Parathyroid adenoma (tissue), 2 donors: Measurements from ENCODE around the gene CDH20.

ENCODE experiments used
- H2AFZ ChIP-seq: fragments of 300-600 bp; sonication (generic); one replicate; pipeline ENCODE4 v1.7.0; 2017; ENCODE audit warnings: antibody characterized with exemption, mild to moderate bottlenecking
- H3K27ac ChIP-seq: fragments of 300-600 bp; sonication (generic); one replicate; pipeline ENCODE4 v1.7.0; 2017
- H3K27me3 ChIP-seq: fragments of 300-600 bp; sonication (generic); one replicate; pipeline ENCODE4 v1.7.0; 2017; ENCODE audit warnings: low read length; ENCODE audit not compliant: control insufficient read depth, insufficient read depth
- H3K36me3 ChIP-seq: fragments of 300-600 bp; sonication (generic); one replicate; pipeline ENCODE4 v1.7.0; 2017; ENCODE audit warnings: low read length; ENCODE audit not compliant: control insufficient read depth, insufficient read depth
- H3K4me1 ChIP-seq: fragments of 300-600 bp; sonication (generic); one replicate; pipeline ENCODE4 v1.7.0; 2017; ENCODE audit warnings: control low read depth
- H3K4me2 ChIP-seq: fragments of 300-600 bp; sonication (generic); one replicate; pipeline ENCODE4 v1.7.0; 2017; ENCODE audit warnings: low read length
- H3K4me3 ChIP-seq: fragments of 300-600 bp; sonication (generic); one replicate; pipeline ENCODE4 v1.7.0; 2017; ENCODE audit warnings: low read depth, low read length
- H3K79me2 ChIP-seq: fragments of 300-600 bp; sonication (generic); one replicate; pipeline ENCODE4 v1.7.0; 2017; ENCODE audit warnings: control low read depth
- H3K9ac ChIP-seq: fragments of 300-600 bp; sonication (generic); one replicate; pipeline ENCODE4 v1.7.0; 2017; ENCODE audit warnings: mild to moderate bottlenecking
- H3K9me3 ChIP-seq: fragments of 300-600 bp; sonication (generic); one replicate; pipeline ENCODE4 v1.7.0; 2017; ENCODE audit warnings: low read length; ENCODE audit not compliant: control insufficient read depth
- CTCF ChIP-seq: fragments of 300-600 bp; sonication (generic); IDR thresholded peaks from one replicate; pipeline ENCODE4 v1.7.0; 2017; ENCODE audit warnings: antibody characterized with exemption, mild to moderate bottlenecking
- donor health status: primary hyperparathyroidism.

CDH20 gene

GRCh38 chr18:61292280-61293035 lies 40.8 kb upstream of the CDH20 start:
- no peak overlapping the region for H3K9ac ChIP-seq
- TF ChIP-seq CTCF, result no peak
- H2AFZ ChIP-seq, result no peak overlapping the region
- no peak overlapping the region for H3K27ac ChIP-seq
- no peak overlapping the region for H3K4me3 ChIP-seq
- no peaks in the 10 kb centered on the region for H3K9me3 ChIP-seq
- no peaks in the 10 kb centered on the region for H3K4me1 ChIP-seq
- H3K79me2 ChIP-seq, result no peaks in the 10 kb centered on the region
- H3K36me3 ChIP-seq, result no peaks in the 10 kb centered on the region
- no peaks in the 10 kb centered on the region for H3K27me3 ChIP-seq
- no peak overlapping the region for H3K4me2 ChIP-seq

GRCh38 chr18:61295153-61295552 lies 38.1 kb upstream of the CDH20 start:
- Histone ChIP-seq H3K4me2 (no peak overlapping the region), H3K9me3 (no peaks in the 10 kb centered on the region), H3K4me3 (no peak overlapping the region), H3K27ac (no peak overlapping the region), H3K9ac (no peak overlapping the region), H3K27me3 (no peaks in the 10 kb centered on the region), H2AFZ (no peak overlapping the region), H3K36me3 (no peaks in the 10 kb centered on the region), H3K4me1 (no peaks in the 10 kb centered on the region), H3K79me2 (no peaks in the 10 kb centered on the region)
- no peak for TF ChIP-seq CTCF

GRCh38 chr18:61308004-61308403 lies 25.2 kb upstream of the CDH20 start:
- no peak overlapping the region for H3K9ac ChIP-seq
- H3K27me3 ChIP-seq, result no peaks in the 10 kb centered on the region
- H3K9me3 ChIP-seq, result no peaks in the 10 kb centered on the region
- no peaks in the 10 kb centered on the region for H3K79me2 ChIP-seq
- no peak overlapping the region for H2AFZ ChIP-seq
- no peaks in the 10 kb centered on the region for H3K4me1 ChIP-seq
- no peak overlapping the region for H3K4me2 ChIP-seq
- H3K27ac ChIP-seq, result no peak overlapping the region
- no peak overlapping the region for H3K4me3 ChIP-seq
- TF ChIP-seq CTCF, result no peak
- no peaks in the 10 kb centered on the region for H3K36me3 ChIP-seq

GRCh38 chr18:61308795-61309393 lies 24.3 kb upstream of the CDH20 start:
- Histone ChIP-seq H3K4me3 (no peak overlapping the region), H3K9ac (no peak overlapping the region), H3K79me2 (no peaks in the 10 kb centered on the region), H2AFZ (no peak overlapping the region), H3K27ac (no peak overlapping the region), H3K9me3 (no peaks in the 10 kb centered on the region), H3K4me2 (no peak overlapping the region), H3K27me3 (no peaks in the 10 kb centered on the region), H3K36me3 (no peaks in the 10 kb centered on the region), H3K4me1 (no peaks in the 10 kb centered on the region)
- TF ChIP-seq CTCF, result no peak
